Activated T-helper 2 cell treated with anti-CD3 and anti-CD28 coated beads, Interferon-gamma antibody, Interleukin-2, Interleukin-4, amounts not matched to agents 10 μg/mL and 5 μg/mL and 100 μg/mL, durations not matched to agents 14 hours and 24 hours and 36 hours (primary cell): ENCODE data around the gene DEFB108B. TPM values are rescaled to one million over a fixed set of nuclear protein-coding genes. Genes with fewer than 3 reads are reported as not detected.
"Not testable (repeated sequence)": the region's sequence is repeated elsewhere in the genome, so short reads cannot be mapped to it uniquely, and the experiment has no call there.

Experiments used
- DNase-seq: peaks from one replicate; pipeline ENCODE4 v3.0.0; 2021; ENCODE audit warnings: low spot score
- H3K27ac Mint-ChIP-seq: one replicate; pipeline ENCODE4 v1.8.0; 2021; ENCODE audit warnings: mixed read lengths
- H3K27me3 Mint-ChIP-seq: one replicate; pipeline ENCODE4 v1.8.0; 2021; ENCODE audit warnings: low read depth, mixed read lengths
- H3K36me3 Mint-ChIP-seq: one replicate; pipeline ENCODE4 v1.8.0; 2021; ENCODE audit warnings: low read depth, mixed read lengths
- H3K4me1 Mint-ChIP-seq: one replicate; pipeline ENCODE4 v1.8.0; 2021; ENCODE audit warnings: low read depth, mixed read lengths
- H3K4me3 Mint-ChIP-seq: one replicate; pipeline ENCODE4 v1.8.0; 2021; ENCODE audit warnings: low read depth, mild to moderate bottlenecking, moderate library complexity, mixed read lengths
- H3K9me3 Mint-ChIP-seq: one replicate; pipeline ENCODE4 v1.8.0; 2021; ENCODE audit warnings: mixed read lengths
- intact Hi-C: fragments of 100-400 bp; cut with micrococcal nuclease; formaldehyde crosslinking; loops from one replicate; pipeline ENCODE4 v1.15.1; 2023
- total RNA-seq: library from RNA; stranded (reverse); gene quantifications from 2 replicates; pipeline ENCODE4 v1.2.3, GENCODE V29; 2022

Gene DEFB108B, protein sequence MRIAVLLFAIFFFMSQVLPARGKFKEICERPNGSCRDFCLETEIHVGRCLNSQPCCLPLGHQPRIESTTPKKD
- not detected in 2 replicates for total RNA-seq

DNA sequence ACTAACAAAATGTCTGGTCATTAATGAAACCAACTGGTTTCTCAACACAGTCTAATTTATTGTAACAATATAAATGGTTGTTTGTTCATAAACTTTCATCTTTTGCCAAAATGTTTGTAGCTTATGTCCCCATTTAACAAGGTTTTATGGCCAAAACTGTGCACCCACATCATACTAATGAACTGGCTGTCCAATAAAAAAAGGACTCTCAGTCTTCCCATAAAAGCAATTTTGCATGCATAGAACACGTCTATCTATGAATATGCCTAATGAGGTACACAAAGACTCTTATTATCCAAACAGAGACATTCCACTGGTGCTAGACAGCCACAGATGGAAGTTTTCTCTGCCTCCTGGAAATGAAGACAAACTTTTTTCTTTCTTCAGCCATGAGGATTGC is at the start of gene DEFB108B:
TSS of gene DEFB108B (plus strand) at position 390 of the 400 bp plus-strand sequence. CDS start at position 390, 0 bp downstream.
- H3K27ac Mint-ChIP-seq, H3K4me3 Mint-ChIP-seq, H3K27me3 Mint-ChIP-seq, H3K9me3 Mint-ChIP-seq, H3K4me1 Mint-ChIP-seq, intact Hi-C loops, H3K36me3 Mint-ChIP-seq, DNase-seq: not testable (repeated sequence)

DNA sequence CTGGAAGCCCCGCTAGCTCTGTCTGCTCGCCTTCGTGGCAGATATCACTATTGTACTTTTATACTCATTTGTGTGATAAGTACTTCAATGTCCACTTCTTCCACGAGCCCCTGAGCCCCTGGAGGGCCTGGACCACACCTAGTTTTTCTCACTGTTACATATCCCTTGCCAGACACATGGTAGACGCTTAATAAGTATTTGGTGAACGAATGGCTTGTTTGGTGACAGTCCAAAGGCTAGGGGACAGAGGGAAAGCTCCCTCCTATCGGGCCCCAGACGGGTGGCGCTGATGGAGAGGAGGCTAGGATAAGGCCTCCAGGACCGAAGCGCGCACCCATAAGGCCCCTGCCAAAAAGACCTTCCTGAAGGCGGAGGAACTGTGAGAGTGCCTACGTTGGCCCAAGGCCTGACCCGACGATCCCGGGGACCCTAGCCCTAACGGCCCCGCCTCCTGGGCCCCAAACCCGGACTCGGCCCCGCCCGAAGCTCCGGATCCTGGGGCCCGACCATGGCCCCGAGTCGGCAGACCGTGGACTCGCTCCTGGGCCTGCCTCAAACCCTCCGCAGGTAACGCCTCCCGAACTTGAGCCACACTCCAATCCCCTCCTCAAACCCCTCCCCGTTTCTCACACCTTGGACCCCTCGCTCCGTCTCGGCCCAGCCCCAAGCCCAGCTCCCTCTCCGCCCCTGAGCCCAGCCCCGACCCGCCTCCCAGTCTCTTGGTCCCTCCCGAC is 46.7 kb upstream of the DEFB108B start:
- not testable (repeated sequence) for H3K36me3 Mint-ChIP-seq, H3K9me3 Mint-ChIP-seq, H3K27me3 Mint-ChIP-seq, DNase-seq
- Mint-ChIP-seq H3K4me3 (peak overlapping the region; percentile 95), H3K27ac (peak overlapping the region; percentile 58), H3K4me1 (peaks cover 21% of the 10 kb centered on the region)
- intact Hi-C loops, result loop anchor here (2.0 to 5.0 kb wide), 2 partner anchors 295 to 436 kb away; partner anchors contain the start of genes INPPL1, LRRC51 and NUMA1

DNA sequence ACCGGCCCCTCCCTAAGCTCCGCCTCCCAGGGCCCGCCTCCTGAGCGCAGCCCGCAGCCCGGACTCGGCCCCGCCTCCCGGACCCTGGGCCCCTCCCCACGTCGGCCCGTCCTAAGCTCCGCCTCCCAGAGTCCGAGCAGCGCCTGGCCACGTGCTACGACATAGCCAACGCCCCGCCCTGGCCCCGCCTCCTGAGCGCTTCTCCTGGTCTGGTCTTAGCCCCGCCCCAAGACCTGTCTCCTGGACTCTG is 46.2 kb upstream of the DEFB108B start:
- intact Hi-C loops, result loop anchor here (2.0 to 5.0 kb wide), 2 partner anchors 294 to 436 kb away; partner anchors contain the start of genes INPPL1, LRRC51 and NUMA1
- H3K36me3 Mint-ChIP-seq, H3K9me3 Mint-ChIP-seq, H3K27me3 Mint-ChIP-seq: not testable (repeated sequence)
- peak; percentile 97 for DNase-seq
- Mint-ChIP-seq H3K4me3 (peak overlapping the region; percentile 95), H3K27ac (peak overlapping the region; percentile 97), H3K4me1 (peaks cover 21% of the 10 kb centered on the region)

DNA sequence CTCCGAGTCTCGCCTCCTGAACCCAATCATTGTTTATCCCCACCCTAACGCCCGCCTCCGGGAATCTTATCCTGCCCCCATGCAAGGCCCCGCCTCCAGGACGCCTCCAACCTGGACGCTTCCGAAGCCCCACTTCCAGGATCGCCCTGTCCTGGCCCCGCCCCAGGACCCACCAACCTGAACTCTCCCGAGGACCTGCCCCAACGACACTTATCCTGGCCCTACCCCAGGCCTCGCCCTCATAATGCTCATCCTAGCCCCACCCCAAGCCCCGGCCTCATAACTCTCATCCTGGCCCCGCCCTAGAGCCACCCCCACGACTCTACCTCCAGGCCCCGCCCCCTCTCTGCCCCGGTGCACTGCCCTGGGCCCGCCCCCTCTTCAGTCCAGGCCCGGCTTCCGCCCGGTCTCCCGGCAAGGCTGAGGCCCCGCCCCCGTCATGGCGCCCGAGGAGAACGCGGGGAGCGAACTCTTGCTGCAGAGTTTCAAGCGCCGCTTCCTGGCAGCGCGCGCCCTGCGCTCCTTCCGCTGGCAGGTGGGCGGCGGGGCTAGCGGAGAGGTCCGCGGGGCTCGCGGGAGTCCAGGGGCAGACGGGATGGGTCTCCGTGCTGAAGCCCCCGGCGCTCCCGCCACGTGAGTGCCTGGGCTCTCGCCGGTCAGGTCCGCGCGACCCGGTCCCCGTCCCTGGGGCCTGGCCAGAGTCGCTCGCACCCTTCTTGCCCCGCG is 45.7 kb upstream of the DEFB108B start:
- peak; percentile 91 for DNase-seq
- Mint-ChIP-seq H3K9me3 (no peaks in the 10 kb centered on the region), H3K4me3 (peak overlapping the region; percentile 95), H3K27ac (peak overlapping the region; percentile 97), H3K4me1 (peaks cover 21% of the 10 kb centered on the region), H3K27me3 (no peaks in the 10 kb centered on the region), H3K36me3 (no peaks in the 10 kb centered on the region)
- intact Hi-C loops, result loop anchor here (2.0 to 5.0 kb wide), 2 partner anchors 294 to 435 kb away; partner anchors contain the start of genes INPPL1, LRRC51 and NUMA1

DNA sequence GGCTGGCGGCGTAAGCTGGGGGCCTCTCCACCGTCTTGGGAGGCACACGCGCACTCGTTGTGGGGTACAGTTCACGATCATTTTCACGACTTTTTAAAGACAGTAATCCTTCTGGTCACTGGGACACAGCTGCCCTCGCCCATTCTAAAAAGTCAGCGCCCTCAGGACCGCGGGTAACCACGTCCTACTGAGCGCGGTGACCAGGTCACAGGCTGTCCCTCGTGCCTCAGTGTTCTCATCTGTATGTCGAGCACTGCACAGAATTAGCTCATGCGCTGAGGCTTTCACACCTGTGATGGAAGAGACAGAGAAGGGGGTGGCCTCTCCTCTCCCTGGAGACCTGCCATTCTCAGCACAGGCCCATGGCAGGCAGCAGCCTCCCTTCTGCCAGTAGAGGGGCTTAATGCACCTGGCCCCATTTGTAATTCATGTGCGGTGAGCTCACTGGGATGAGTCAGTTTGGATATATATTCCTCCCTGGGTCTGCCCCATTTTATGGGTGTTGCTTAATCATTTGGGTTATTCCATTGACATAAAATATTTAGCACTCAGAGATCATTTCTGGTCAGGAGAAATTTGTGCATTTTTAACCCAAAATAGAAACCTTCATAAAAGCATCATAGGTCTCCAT is 45.1 kb upstream of the DEFB108B start:
- H3K36me3 Mint-ChIP-seq, DNase-seq, H3K27me3 Mint-ChIP-seq, H3K9me3 Mint-ChIP-seq: not testable (repeated sequence)
- H3K4me3 Mint-ChIP-seq, result peak overlapping the region; percentile 95
- intact Hi-C loops, result loop anchor here (2.0 to 5.0 kb wide), 2 partner anchors 293 to 434 kb away; partner anchors contain the start of genes INPPL1, LRRC51 and NUMA1
- peak overlapping the region; percentile 94 for H3K27ac Mint-ChIP-seq
- peaks cover 25% of the 10 kb centered on the region for H3K4me1 Mint-ChIP-seq

DNA sequence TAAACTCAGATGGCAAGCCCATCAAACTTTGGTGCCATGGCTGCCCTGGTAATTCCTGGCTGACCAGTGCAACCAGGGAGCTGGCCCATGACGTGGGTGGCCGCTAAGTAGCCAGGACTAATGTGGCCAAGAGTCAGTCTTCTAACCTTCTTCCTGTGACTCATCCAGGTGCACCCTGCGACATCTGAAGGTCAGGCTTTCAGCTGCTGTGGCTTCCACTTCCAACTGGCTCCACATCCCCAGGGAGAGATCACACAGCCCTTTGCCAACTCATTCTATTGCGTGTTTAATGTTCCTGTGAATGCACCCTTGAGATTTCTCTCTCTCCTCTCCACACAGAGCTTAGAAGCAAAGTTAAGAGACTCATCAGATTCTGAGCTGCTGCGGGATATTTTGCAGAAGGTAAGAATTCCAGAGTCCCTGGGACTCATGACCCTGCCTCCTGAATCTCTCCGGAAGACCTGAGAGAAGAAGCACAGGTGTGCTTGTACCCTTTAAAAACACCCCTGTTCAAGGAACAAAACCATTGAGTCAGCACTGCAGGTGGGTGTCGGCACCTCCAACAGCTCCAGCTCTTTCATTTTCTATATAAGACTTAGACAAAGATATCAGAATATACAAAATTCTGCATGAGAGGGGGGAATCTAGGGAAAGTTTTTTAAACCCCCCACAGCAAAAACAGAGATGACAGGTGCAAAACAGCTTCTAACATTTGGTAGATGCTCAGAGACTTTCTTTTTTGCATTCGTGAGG is 43.4 kb upstream of the DEFB108B start:
- not testable (repeated sequence) for H3K27ac Mint-ChIP-seq, H3K27me3 Mint-ChIP-seq, DNase-seq, H3K9me3 Mint-ChIP-seq, H3K4me3 Mint-ChIP-seq, H3K36me3 Mint-ChIP-seq
- intact Hi-C loops, result loop anchor here (5.0 kb wide), 1 partner anchor 433 kb away; the partner anchor contains the start of gene INPPL1
- H3K4me1 Mint-ChIP-seq, result peaks cover 27% of the 10 kb centered on the region

DNA sequence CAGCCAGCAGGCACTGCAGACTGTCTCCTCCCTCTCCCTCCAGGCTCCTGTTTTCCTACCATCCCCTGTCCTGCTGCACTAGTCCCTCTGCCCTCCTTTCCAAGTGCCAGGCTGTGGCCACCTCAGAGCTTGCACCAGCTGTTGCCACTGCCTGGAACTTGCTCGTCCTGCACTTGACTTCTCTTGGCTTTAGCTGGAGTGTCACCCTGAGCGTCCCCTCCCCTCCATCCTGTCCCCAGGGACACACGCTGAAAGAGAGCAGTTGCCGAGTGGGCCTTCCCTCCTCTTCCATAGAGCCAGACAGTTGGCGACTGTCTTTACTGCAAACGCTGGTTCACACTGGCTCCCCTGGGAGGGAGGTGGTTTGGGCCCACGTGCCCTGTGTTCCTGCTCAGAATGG is 41.9 kb upstream of the DEFB108B start:
- not testable (repeated sequence) for DNase-seq

DNA sequence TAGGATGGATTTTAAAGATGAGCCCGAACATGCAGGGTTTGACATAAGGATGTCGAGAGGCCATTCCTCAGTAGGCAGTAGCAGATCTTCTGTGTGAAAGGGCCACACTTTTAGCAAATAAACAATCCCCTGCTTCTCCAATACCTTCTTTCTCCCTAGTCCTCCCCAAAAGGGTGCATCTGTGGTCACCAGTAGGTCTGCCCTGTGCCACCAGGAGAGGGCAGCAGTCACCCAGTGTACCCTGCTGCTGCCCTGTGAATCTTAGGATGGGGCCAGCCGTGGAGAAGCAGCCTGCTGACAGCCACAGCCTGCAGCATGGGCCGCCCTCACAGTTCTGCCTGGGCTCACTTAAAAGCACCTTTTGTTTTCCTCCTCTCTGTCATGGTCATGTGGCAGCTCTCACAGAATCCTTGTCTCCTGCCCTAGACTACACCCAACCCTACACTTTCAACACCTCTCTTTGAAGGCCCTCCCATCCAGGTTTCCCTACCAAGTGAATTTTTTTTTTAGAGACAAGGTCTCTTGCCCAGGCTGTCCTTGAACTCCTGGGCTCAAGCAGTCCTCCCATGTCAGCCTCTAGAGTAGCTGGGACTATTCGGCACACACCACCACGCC is 40.3 kb upstream of the DEFB108B start:
- H3K36me3 Mint-ChIP-seq, intact Hi-C loops, H3K27me3 Mint-ChIP-seq, H3K27ac Mint-ChIP-seq, H3K9me3 Mint-ChIP-seq, H3K4me3 Mint-ChIP-seq: not testable (repeated sequence)
- DNase-seq, result peak; percentile 43
- H3K4me1 Mint-ChIP-seq, result peaks cover 22% of the 10 kb centered on the region

More for the DNA sequence above, 41.9 kb upstream of the DEFB108B start:
- peaks cover 24% of the 10 kb centered on the region for H3K4me1 Mint-ChIP-seq
- H3K36me3 Mint-ChIP-seq, H3K4me3 Mint-ChIP-seq, H3K27me3 Mint-ChIP-seq, intact Hi-C loops, H3K9me3 Mint-ChIP-seq, H3K27ac Mint-ChIP-seq: not testable (repeated sequence)

DNA sequence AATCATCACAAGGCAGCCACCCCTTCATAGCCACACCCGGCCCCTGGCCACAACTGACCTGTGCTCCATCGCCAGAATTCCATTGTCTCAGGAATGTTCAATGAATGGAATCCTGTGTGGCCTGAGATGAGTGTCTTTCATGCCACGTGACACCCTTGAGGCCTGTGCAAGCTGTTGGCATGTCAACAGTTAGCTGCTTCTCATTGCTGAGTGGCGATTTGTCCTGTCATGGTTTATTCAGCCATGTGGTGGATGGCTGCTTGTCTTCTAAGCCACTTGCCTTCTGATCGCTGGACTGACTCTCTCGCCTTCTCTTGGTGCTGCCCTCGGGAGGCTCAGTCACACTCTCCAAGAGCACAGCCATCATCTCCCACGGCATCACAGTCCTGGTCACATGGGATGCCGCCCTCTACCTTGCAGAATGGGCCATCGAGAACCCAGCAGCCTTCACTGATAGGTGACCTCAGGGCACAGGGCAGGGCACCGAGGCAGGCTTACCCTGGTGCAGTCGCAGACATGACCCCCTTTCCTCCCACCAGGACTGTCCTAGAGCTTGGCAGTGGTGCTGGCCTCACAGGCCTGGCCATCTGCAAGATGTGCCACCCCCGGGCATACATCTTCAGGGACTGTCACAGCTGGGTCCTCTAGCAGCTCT is 38.5 kb upstream of the DEFB108B start:
- H3K4me3 Mint-ChIP-seq, intact Hi-C loops, H3K27me3 Mint-ChIP-seq, H3K36me3 Mint-ChIP-seq, DNase-seq, H3K27ac Mint-ChIP-seq, H3K9me3 Mint-ChIP-seq, H3K4me1 Mint-ChIP-seq: not testable (repeated sequence)

DNA sequence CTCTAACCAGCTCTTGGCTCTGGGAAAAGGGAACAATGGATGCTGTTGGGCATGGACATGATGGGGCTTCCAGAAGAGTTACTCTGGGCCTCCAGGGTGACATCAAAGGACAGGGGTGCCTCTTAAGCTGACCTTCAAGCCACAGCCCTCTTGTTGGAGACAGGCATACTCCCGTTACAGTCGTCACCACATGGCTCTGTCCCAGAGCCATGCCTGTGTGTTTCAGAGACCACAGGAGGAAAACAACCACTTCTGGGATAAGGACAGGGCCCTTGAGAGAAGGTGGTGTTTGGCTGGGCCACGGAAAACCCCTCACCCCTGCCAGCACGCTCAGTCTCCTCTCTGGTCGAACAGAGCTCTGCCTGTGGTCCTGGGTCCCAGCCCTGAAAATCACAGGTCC is 37.8 kb upstream of the DEFB108B start:
- H3K27ac Mint-ChIP-seq, DNase-seq, H3K4me3 Mint-ChIP-seq, H3K27me3 Mint-ChIP-seq, H3K36me3 Mint-ChIP-seq, H3K9me3 Mint-ChIP-seq, intact Hi-C loops, H3K4me1 Mint-ChIP-seq: not testable (repeated sequence)

DNA sequence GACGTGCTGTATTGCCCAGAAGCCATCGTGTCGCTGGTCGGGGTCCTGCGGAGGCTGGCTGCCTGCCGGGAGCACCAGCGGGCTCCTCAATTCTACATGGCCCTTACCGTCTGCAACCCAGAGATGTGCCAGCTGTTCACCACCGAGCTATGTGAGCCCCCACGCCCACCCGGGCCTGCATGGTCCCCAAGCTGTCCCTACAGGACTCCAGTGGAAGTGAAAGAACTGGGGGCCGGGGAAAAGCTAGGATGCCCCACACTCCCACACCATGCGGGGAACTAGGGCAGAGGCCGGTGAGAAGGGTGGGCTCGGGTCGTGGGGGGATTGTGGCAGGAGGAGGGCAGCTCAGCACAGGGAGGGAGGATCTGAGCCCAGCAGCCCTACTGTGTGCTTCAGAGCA is 37.0 kb upstream of the DEFB108B start:
- DNase-seq, intact Hi-C loops, H3K27ac Mint-ChIP-seq, H3K36me3 Mint-ChIP-seq, H3K4me3 Mint-ChIP-seq, H3K9me3 Mint-ChIP-seq, H3K27me3 Mint-ChIP-seq: not testable (repeated sequence)
- H3K4me1 Mint-ChIP-seq, result peaks cover 10% of the 10 kb centered on the region

DNA sequence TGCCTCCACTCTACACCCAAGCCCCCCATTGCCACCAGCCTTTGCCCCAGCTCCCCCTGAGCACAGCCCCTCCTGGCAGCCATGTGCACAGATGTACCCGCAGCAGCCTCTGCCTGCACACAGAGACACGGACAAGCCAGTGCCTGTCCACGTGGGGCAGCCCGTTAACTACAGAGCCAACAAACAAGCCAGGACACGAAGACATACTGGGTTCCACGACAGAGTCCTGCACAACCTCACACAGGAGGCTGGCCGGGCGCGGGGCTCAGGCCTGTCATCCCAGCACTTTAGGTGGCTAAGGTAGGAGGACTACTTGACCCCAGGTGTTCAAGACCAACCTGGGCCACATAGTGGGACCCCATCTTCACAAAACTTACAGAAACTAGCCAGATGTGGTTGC is 36.2 kb upstream of the DEFB108B start:
- H3K27me3 Mint-ChIP-seq, H3K4me3 Mint-ChIP-seq, intact Hi-C loops, H3K36me3 Mint-ChIP-seq, DNase-seq, H3K27ac Mint-ChIP-seq, H3K9me3 Mint-ChIP-seq: not testable (repeated sequence)
- peaks cover 10% of the 10 kb centered on the region for H3K4me1 Mint-ChIP-seq
